Ishikawa (cell line): ENCODE measurements around the gene PCBP3.

Source experiments
- CEBPB ChIP-seq: IDR thresholded peaks from 2 replicates; pipeline ENCODE4 v1.6.1; 2012
- CREB1 ChIP-seq: IDR thresholded peaks from 2 replicates; pipeline ENCODE4 v1.6.1; 2012; ENCODE audit warnings: low read depth
- EGR1 ChIP-seq: IDR thresholded peaks from 2 replicates; pipeline ENCODE4 v1.6.1; 2012
- EP300 ChIP-seq: IDR thresholded peaks from 2 replicates; pipeline ENCODE4 v1.6.1; 2012; ENCODE audit warnings: borderline replicate concordance
- FOXM1 ChIP-seq: IDR thresholded peaks from 2 replicates; pipeline ENCODE4 v1.6.1; 2012; ENCODE audit warnings: low read depth, borderline replicate concordance
- MAX ChIP-seq: IDR thresholded peaks from 2 replicates; pipeline ENCODE4 v1.6.1; 2012
- NFIC ChIP-seq: IDR thresholded peaks from 2 replicates; pipeline ENCODE4 v1.6.1; 2012
- RAD21 ChIP-seq: IDR thresholded peaks from 2 replicates; pipeline ENCODE4 v1.6.1; 2012; ENCODE audit warnings: low read depth
- REST ChIP-seq: IDR thresholded peaks from 2 replicates; pipeline ENCODE4 v1.6.1; 2012; ENCODE audit warnings: low read depth, mild to moderate bottlenecking
- TAF1 ChIP-seq: IDR thresholded peaks from 2 replicates; pipeline ENCODE4 v1.6.1; 2012; ENCODE audit warnings: low read depth, mild to moderate bottlenecking
- TCF12 ChIP-seq: IDR thresholded peaks from 2 replicates; pipeline ENCODE4 v1.6.1; 2012; ENCODE audit warnings: low read depth
- TEAD4 ChIP-seq: IDR thresholded peaks from 2 replicates; pipeline ENCODE4 v1.6.1; 2012
- USF1 ChIP-seq: IDR thresholded peaks from 2 replicates; pipeline ENCODE4 v1.6.1; 2012
- YY1 ChIP-seq: IDR thresholded peaks from 2 replicates; pipeline ENCODE4 v1.6.1; 2012; ENCODE audit warnings: low read depth
- ZBTB7A ChIP-seq: IDR thresholded peaks from 2 replicates; pipeline ENCODE4 v1.6.1; 2012; ENCODE audit warnings: low read depth

Gene PCBP3

GRCh38 chr21:45816794-45817193 is 173.3 kb downstream of the PCBP3 start:
- TF ChIP-seq USF1: no peak
- TF ChIP-seq YY1: no peak
- no peak for TF ChIP-seq ZBTB7A
- no peak for TF ChIP-seq CREB1
- no peak for TF ChIP-seq MAX
- TF ChIP-seq CEBPB: no peak
- no peak for TF ChIP-seq TAF1
- no peak for TF ChIP-seq RAD21
- no peak for TF ChIP-seq NFIC
- TF ChIP-seq REST: no peak
- TF ChIP-seq EP300: no peak
- no peak for TF ChIP-seq FOXM1
- TF ChIP-seq EGR1: no peak
- no peak for TF ChIP-seq TEAD4
- no peak for TF ChIP-seq TCF12

DNA sequence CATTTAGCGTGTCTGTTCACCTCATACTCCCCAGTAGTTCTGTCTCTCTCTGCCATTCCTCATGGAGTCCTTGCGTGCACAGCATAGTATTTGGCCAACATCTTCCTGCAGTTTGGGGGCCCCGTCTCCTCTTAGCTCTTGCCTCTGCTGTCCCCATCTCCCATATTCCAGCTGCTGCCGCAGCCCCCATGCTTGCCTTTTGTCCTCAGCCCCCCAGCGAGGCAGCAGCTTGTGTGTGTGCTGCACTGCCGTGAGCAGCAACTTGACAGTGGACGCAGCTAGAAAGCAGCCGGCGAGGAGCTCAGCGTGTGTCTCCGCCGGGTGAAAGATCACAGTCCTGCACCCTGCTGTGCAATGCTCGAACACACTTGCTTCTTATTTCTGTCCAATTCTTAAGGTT is 173.8 kb downstream of the PCBP3 start:
- TF ChIP-seq REST: no peak
- no peak for TF ChIP-seq EGR1
- TF ChIP-seq RAD21: no peak
- no peak for TF ChIP-seq CEBPB
- TF ChIP-seq CREB1: no peak
- no peak for TF ChIP-seq ZBTB7A
- no peak for TF ChIP-seq USF1
- no peak for TF ChIP-seq TAF1
- TF ChIP-seq YY1: no peak
- no peak for TF ChIP-seq EP300
- no peak for TF ChIP-seq TEAD4
- no peak for TF ChIP-seq FOXM1
- no peak for TF ChIP-seq MAX
- TF ChIP-seq NFIC: no peak

- no peak for TF ChIP-seq CREB1
- no peak for TF ChIP-seq EGR1
- TF ChIP-seq REST: no peak
- no peak for TF ChIP-seq RAD21
These were observed 174.9 kb downstream of the PCBP3 start for GRCh38 chr21:45818276-45818903.

GRCh38 chr21:45818904-45819285 is 175.4 kb downstream of the PCBP3 start:
- TF ChIP-seq ZBTB7A: no peak
- TF ChIP-seq FOXM1: no peak
- no peak for TF ChIP-seq REST
- no peak for TF ChIP-seq MAX
- no peak for TF ChIP-seq YY1
- no peak for TF ChIP-seq CEBPB
- TF ChIP-seq NFIC: no peak
- no peak for TF ChIP-seq EGR1
- TF ChIP-seq CREB1: no peak
- TF ChIP-seq RAD21: no peak
- no peak for TF ChIP-seq TCF12
- TF ChIP-seq TEAD4: no peak
- no peak for TF ChIP-seq EP300
- TF ChIP-seq TAF1: no peak
- TF ChIP-seq USF1: no peak
